CD4-positive, CD25-positive, alpha-beta regulatory T cell (primary cell): ENCODE measurements around the gene SLC13A1. TPM values are rescaled to one million over a fixed set of nuclear protein-coding genes. Genes with fewer than 3 reads are reported as not detected.
"Not testable (repeated sequence)": the region's sequence is repeated elsewhere in the genome, so short reads cannot be mapped to it uniquely, and the experiment has no call there.

Experiments used
- ATAC-seq, 2 donors: fragments of 150-1000 bp; cut with Tn5 transposase; one replicate each; pipeline ENCODE4 v1.10.0; 2021; ENCODE audit warnings: low read depth in 2 of 2, moderate number of reproducible peaks in 2 of 2, moderate library complexity in 1 of 2
- DNase-seq, 3 donors: peaks; one replicate each; pipeline versions ENCODE4 v3.0.0 to v3.0.0-alpha.2; 2012 to 2022; ENCODE audit warnings: mixed read lengths in 1 of 3
- H3K27ac ChIP-seq: one replicate; pipeline ENCODE4 v1.7.0; 2013; ENCODE audit warnings: mild to moderate bottlenecking, low read length; ENCODE audit not compliant: insufficient read depth, poor library complexity, severe bottlenecking
- H3K27me3 ChIP-seq: one replicate; pipeline ENCODE4 v1.7.0; 2013; ENCODE audit warnings: low read length; ENCODE audit not compliant: control insufficient read depth, insufficient read depth
- H3K36me3 ChIP-seq: one replicate; pipeline ENCODE4 v1.7.0; 2013; ENCODE audit warnings: mild to moderate bottlenecking, low read length, moderate library complexity; ENCODE audit not compliant: control insufficient read depth, insufficient read depth
- H3K4me1 ChIP-seq: 2 replicates; pipeline ENCODE4 v1.7.0; 2013; ENCODE audit warnings: mild to moderate bottlenecking, low read length; ENCODE audit not compliant: insufficient read depth, control insufficient read depth, poor library complexity, severe bottlenecking
- H3K4me3 ChIP-seq: one replicate; pipeline ENCODE4 v1.7.0; 2013; ENCODE audit warnings: low read depth, mild to moderate bottlenecking, low read length, moderate library complexity
- H3K9me3 ChIP-seq, 2 experiments: 1 replicate in 1 of 2; 2 replicates in 1 of 2; pipeline ENCODE4 v1.7.0; 2013; ENCODE audit warnings: low read length in 2 of 2, mild to moderate bottlenecking in 1 of 2, moderate library complexity in 1 of 2; ENCODE audit not compliant: control insufficient read depth in 2 of 2
- H3K27ac Mint-ChIP-seq, 3 donors: one replicate each; pipeline ENCODE4 v1.8.0; 2020 to 2022; ENCODE audit warnings: mild to moderate bottlenecking in 3 of 3, mixed read lengths in 3 of 3, moderate library complexity in 2 of 3
- H3K27me3 Mint-ChIP-seq: one replicate; pipeline ENCODE4 v1.8.0; 2022; ENCODE audit warnings: mild to moderate bottlenecking, mixed read lengths
- H3K36me3 Mint-ChIP-seq: one replicate; pipeline ENCODE4 v1.8.0; 2020; ENCODE audit warnings: mixed read lengths
- H3K4me1 Mint-ChIP-seq, 4 donors: one replicate each; pipeline ENCODE4 v1.8.0; 2020 to 2022; ENCODE audit warnings: mixed read lengths in 4 of 4, mild to moderate bottlenecking in 1 of 4
- H3K4me3 Mint-ChIP-seq, 4 donors: one replicate each; pipeline ENCODE4 v1.8.0; 2020 to 2022; ENCODE audit warnings: mild to moderate bottlenecking in 4 of 4, mixed read lengths in 4 of 4, moderate library complexity in 3 of 4
- H3K9me3 Mint-ChIP-seq, 7 donors: one replicate each; pipeline ENCODE4 v1.8.0; 2020 to 2022; ENCODE audit warnings: mixed read lengths in 7 of 7, mild to moderate bottlenecking in 3 of 7, moderate library complexity in 2 of 7
- polyA plus RNA-seq, 4 donors: library from polyadenylated mRNA; unstranded; fragments of 300-500 nt; fragmentation: Illumina TruSeq; gene quantifications; one replicate each; pipeline ENCODE4 v1.2.3, GENCODE V29; 2021
- total RNA-seq: library from RNA; stranded (reverse); gene quantifications from one replicate; pipeline ENCODE4 v1.2.3, GENCODE V29; 2022

SLC13A1 gene
- total and polyA plus RNA-seq, 5 donors from 2014 or later: not detected

GRCh38 chr7:123090456-123090855, 109.3 kb downstream of the SLC13A1 start:
- Histone ChIP-seq H3K4me1 (no peaks in the 10 kb centered on the region), H3K27ac (no peak overlapping the region), H3K9me3 (peaks cover 0 to 8% of the 10 kb centered on the region in 2 experiments), H3K27me3 (no peaks in the 10 kb centered on the region), H3K4me3 (no peak overlapping the region), H3K36me3 (no peaks in the 10 kb centered on the region)
- DNase-seq (no peak), ATAC-seq (no peak)
- H3K36me3 Mint-ChIP-seq: no peaks in the 10 kb centered on the region
- no peaks in the 10 kb centered on the region for H3K4me1 Mint-ChIP-seq
- H3K4me3 Mint-ChIP-seq: no peak overlapping the region
- H3K27ac Mint-ChIP-seq: no peak overlapping the region
- H3K9me3 Mint-ChIP-seq: peaks cover 2 to 11% (median 6%) of the 10 kb centered on the region in 7 donors
- H3K27me3 Mint-ChIP-seq: no peaks in the 10 kb centered on the region

- not testable (repeated sequence) for H3K36me3 Mint-ChIP-seq, H3K27ac Mint-ChIP-seq, H3K27ac ChIP-seq, H3K4me3 Mint-ChIP-seq, DNase-seq, H3K36me3 ChIP-seq, H3K4me1 ChIP-seq, H3K4me1 Mint-ChIP-seq, ATAC-seq, H3K4me3 ChIP-seq, H3K9me3 ChIP-seq, H3K27me3 ChIP-seq, H3K27me3 Mint-ChIP-seq
- peaks cover 0 to 18% (median 7%) of the 10 kb centered on the region in 7 donors for H3K9me3 Mint-ChIP-seq
Measured at GRCh38 chr7:123086910-123087309, 112.9 kb downstream of the SLC13A1 start.

GRCh38 chr7:123084861-123085260, 114.9 kb downstream of the SLC13A1 start:
- not testable (repeated sequence) for H3K27ac Mint-ChIP-seq, H3K36me3 Mint-ChIP-seq, H3K4me3 ChIP-seq, H3K27me3 Mint-ChIP-seq, ATAC-seq, H3K4me1 Mint-ChIP-seq, DNase-seq, H3K27me3 ChIP-seq, H3K4me1 ChIP-seq, H3K36me3 ChIP-seq, H3K9me3 ChIP-seq, H3K27ac ChIP-seq, H3K4me3 Mint-ChIP-seq
- H3K9me3 Mint-ChIP-seq: peaks cover 0 to 23% (median 6%) of the 10 kb centered on the region in 7 donors

- no peak overlapping the region for H3K27ac Mint-ChIP-seq
- H3K9me3 Mint-ChIP-seq: peaks cover 0 to 26% (median 6%) of the 10 kb centered on the region in 7 donors
- DNase-seq: no peak
- Histone ChIP-seq H3K4me1 (no peaks in the 10 kb centered on the region), H3K9me3 (no peaks in the 10 kb centered on the region), H3K36me3 (no peaks in the 10 kb centered on the region), H3K27me3 (no peaks in the 10 kb centered on the region), H3K27ac (no peak overlapping the region), H3K4me3 (no peak overlapping the region)
- ATAC-seq: no peak
- H3K4me3 Mint-ChIP-seq: no peak overlapping the region
- H3K4me1 Mint-ChIP-seq: no peaks in the 10 kb centered on the region
- H3K36me3 Mint-ChIP-seq: no peaks in the 10 kb centered on the region
- H3K27me3 Mint-ChIP-seq: no peaks in the 10 kb centered on the region
Measured at GRCh38 chr7:123079021-123079420, 120.7 kb downstream of the SLC13A1 start.

- Histone ChIP-seq H3K9me3 (no peaks in the 10 kb centered on the region), H3K27me3 (no peaks in the 10 kb centered on the region), H3K4me3 (no peak overlapping the region), H3K4me1 (no peaks in the 10 kb centered on the region), H3K27ac (no peak overlapping the region), H3K36me3 (no peaks in the 10 kb centered on the region)
- DNase-seq: no peak
- H3K27me3 Mint-ChIP-seq: no peaks in the 10 kb centered on the region
- no peak for ATAC-seq
- H3K27ac Mint-ChIP-seq: no peak overlapping the region
- no peaks in the 10 kb centered on the region for H3K4me1 Mint-ChIP-seq
- peaks cover 0 to 13% (median 4%) of the 10 kb centered on the region in 7 donors for H3K9me3 Mint-ChIP-seq
- H3K4me3 Mint-ChIP-seq: no peak overlapping the region
- no peaks in the 10 kb centered on the region for H3K36me3 Mint-ChIP-seq
Measured at GRCh38 chr7:123075838-123076467, 123.8 kb downstream of the SLC13A1 start.

GRCh38 chr7:123070702-123071286, 129.0 kb downstream of the SLC13A1 start:
- Histone ChIP-seq H3K36me3 (no peaks in the 10 kb centered on the region), H3K4me3 (no peak overlapping the region), H3K9me3 (no peaks in the 10 kb centered on the region), H3K27me3 (no peaks in the 10 kb centered on the region), H3K4me1 (no peaks in the 10 kb centered on the region), H3K27ac (no peak overlapping the region)
- H3K27ac Mint-ChIP-seq: no peak overlapping the region
- peaks cover 0 to 11% (median 3%) of the 10 kb centered on the region in 7 donors for H3K9me3 Mint-ChIP-seq
- no peaks in the 10 kb centered on the region for H3K36me3 Mint-ChIP-seq
- no peak overlapping the region for H3K4me3 Mint-ChIP-seq
- H3K4me1 Mint-ChIP-seq: no peaks in the 10 kb centered on the region
- ATAC-seq: no peak
- H3K27me3 Mint-ChIP-seq: no peaks in the 10 kb centered on the region
- DNase-seq: no peak

GRCh38 chr7:123067814-123068213, 132.0 kb downstream of the SLC13A1 start:
- no peak overlapping the region for H3K27ac ChIP-seq
- no peaks in the 10 kb centered on the region for H3K27me3 ChIP-seq
- Mint-ChIP-seq H3K4me3 (no peak overlapping the region), H3K4me1 (no peaks in the 10 kb centered on the region), H3K27me3 (no peaks in the 10 kb centered on the region), H3K9me3 (peaks cover 2 to 17% (median 4%) of the 10 kb centered on the region in 7 donors), H3K27ac (no peak overlapping the region), H3K36me3 (no peaks in the 10 kb centered on the region)
- H3K4me3 ChIP-seq: no peak overlapping the region
- ATAC-seq (no peak), DNase-seq (no peak)
- H3K36me3 ChIP-seq: no peaks in the 10 kb centered on the region
- no peaks in the 10 kb centered on the region for H3K9me3 ChIP-seq
- H3K4me1 ChIP-seq: no peaks in the 10 kb centered on the region
